ENCODE measurements around the gene PAQR5.
A peak's percentile ranks its signal among the peaks of the same experiment; 100 is the strongest.

Gene PAQR5

DNA sequence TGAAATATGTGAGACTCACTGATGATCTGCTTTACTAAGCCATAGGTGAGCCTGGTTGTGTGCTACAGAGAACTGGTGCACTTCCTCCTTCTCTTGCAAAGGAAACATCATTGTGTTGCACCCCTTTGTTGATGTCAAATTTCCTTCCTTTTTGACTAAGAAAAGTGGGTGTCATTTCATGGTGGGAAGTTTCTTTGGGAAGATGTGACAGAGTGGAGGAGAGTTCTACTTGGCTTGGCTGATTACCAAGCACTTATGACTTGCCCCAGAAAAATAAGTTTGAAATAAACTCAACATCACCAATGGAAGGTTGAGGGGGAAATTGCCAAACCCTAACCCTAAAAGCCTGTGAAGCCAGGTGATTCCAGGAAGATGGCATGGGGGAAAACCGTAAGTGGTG is 61.9 kb downstream of the PAQR5 start:
- TF ChIP-seq CTCF (IDR thresholded peaks at IDR 0.05; ENCODE audit: low read depth, low read length): no peak
- DNase-seq (ENCODE audit: extremely low read depth, low read depth): no peak

DNA sequence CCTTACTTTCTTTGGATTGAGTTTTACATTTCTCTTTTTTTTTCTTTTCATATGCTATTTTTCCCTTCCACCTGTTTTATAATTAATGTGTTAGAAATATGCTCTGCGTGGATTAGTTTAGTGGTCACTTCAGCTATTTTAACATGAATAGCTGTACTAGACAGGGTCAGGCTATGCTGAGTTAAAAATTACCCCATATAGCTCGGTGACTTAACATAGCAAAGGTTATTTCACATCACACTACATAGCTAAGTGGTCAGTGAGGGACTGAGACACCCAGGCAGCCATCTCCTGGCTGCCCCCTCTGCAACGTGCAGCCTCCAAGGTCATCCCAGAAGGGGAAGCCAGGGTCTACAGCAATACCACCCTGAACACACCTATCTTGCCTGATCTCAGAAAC is 68.5 kb downstream of the PAQR5 start:
- TF ChIP-seq CTCF (IDR thresholded peaks at IDR 0.05; ENCODE audit: low read depth, low read length): no peak
- no peak for DNase-seq (ENCODE audit: extremely low read depth, low read depth)

- DNase-seq (ENCODE audit: extremely low read depth, low read depth): no peak
- no peak for TF ChIP-seq CTCF (IDR thresholded peaks at IDR 0.05; ENCODE audit: low read depth, low read length)
These were observed 70.9 kb downstream of the PAQR5 start for GRCh38 chr15:69369631-69370030.

DNA sequence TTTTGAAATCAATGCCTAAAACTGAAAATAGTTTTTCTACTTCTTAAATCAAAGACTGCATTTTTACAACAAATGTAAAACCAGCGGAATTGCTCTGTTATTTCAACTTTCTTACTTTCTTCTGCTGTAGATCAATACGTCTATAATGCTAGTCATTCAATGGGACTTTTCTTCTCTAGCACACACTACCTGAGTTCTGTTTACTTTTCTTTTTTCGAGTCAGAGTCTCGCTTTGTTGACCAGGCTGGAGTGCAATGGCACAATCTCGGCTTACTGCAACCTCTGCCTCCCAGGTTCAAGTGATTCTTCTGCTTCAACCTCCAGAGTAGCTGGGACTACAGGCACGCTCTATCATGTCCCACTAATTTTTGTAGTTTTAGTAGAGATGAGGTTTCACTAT is 74.7 kb downstream of the PAQR5 start:
- DNase-seq (ENCODE audit: extremely low read depth, low read depth): no peak
- TF ChIP-seq CTCF (IDR thresholded peaks at IDR 0.05; ENCODE audit: low read depth, low read length): no peak

GRCh38 chr15:69375151-69375790 is 76.6 kb downstream of the PAQR5 start:
- DNase-seq (ENCODE audit: extremely low read depth, low read depth): no peak

GRCh38 chr15:69377216-69377970 is 78.7 kb downstream of the PAQR5 start:
- TF ChIP-seq CTCF (IDR thresholded peaks at IDR 0.05; ENCODE audit: low read depth, low read length): no peak
- DNase-seq (ENCODE audit: extremely low read depth, low read depth): no peak

More at GRCh38 chr15:69375151-69375790, 76.6 kb downstream of the PAQR5 start:
- no peak for TF ChIP-seq CTCF (IDR thresholded peaks at IDR 0.05; ENCODE audit: low read depth, low read length)

GRCh38 chr15:69380100-69380725 is 81.5 kb downstream of the PAQR5 start:
- no peak for DNase-seq (ENCODE audit: extremely low read depth, low read depth)

More at GRCh38 chr15:69380100-69380725, 81.5 kb downstream of the PAQR5 start:
- TF ChIP-seq CTCF (IDR thresholded peaks at IDR 0.05; ENCODE audit: low read depth, low read length): peak; percentile 26

All from AG09319 (cell line).